HG03575 (cell line): ENCODE data around the gene DCAF6.
"Not testable (repeated sequence)": the region's sequence is repeated elsewhere in the genome, so short reads cannot be mapped to it uniquely, and the experiment has no call there.

ENCODE experiments used
- ATAC-seq: cut with Tn5 transposase; IDR thresholded peaks from one replicate; pipeline ENCODE4 v1.9.1; 2021; ENCODE audit not compliant: unreplicated experiment, insufficient number of reproducible peaks, low FRiP score; ENCODE audit errors: extremely low read depth

The DCAF6 gene

DNA sequence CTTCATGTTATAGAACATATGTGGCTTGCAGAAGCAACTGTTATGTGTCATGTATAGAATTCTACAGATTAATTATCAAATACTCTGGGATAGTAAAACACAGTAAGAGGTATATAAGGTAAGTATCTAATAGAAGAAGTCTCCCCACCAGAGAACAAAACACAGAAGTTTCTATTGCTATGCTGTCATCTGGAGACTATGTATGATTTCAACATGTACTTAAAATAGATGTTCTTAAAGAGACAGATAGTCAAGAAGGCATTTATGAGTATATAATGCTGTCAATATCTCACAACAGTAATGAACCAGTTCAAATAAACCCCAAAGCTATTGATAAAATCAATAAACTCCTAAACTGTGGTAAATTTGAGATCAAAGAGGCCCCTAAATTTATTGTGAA, 14.5 kb upstream of the DCAF6 start:
- ATAC-seq: no peak

DNA sequence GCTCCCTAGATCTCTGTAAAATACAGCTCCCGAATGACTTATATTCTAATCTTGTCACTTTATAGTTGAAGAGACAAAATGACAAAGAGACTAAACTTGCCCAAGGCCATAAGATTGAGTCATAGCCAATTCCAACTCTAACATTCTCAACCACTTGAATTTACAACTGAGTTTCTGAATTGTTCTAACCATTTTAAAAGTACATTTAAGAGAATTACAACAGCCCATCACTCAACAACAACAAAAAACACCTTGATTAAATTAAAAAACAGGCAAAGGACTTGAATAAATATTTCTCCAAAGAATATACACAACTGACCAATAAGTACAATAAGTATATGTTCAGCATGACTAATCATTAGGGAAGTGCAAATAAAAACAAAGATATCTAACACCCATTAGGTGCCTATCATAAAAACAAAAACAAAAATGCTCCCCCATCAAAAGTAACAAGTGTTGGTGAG, 13.8 kb upstream of the DCAF6 start:
- no peak for ATAC-seq

DNA sequence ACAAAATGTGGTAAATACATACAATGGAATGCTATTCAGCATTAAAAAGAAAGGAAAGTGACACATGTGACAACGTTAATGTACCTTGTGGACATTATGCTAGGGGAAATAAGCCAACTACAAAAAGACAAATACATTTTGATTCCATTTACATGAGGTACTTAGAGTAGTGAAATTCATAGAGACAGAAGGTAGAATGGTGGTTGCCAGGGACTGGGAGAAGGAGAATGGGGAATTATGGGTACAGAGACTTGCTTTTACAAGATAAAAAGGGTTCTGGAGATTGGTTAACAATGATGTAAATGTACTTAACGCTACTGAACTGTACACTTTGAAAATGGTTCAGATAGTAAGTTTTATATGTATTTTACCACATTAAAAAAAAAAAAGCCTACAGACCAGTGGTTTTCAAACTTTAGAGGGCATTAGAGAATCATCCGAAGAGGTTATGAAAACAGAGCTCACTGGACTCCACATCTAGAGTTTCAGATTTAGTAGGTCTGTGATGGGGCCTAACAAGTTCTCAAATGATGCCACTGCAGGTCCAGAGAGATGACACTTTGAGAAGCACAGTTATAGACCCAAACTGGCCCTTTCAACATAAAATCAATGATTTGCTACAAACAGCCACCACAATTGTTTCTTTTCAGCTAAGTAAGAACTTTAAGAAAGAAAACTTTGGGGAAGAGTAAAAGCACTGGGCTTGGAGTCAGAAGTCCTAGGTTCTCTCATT, 13.0 kb upstream of the DCAF6 start:
- ATAC-seq: no peak

DNA sequence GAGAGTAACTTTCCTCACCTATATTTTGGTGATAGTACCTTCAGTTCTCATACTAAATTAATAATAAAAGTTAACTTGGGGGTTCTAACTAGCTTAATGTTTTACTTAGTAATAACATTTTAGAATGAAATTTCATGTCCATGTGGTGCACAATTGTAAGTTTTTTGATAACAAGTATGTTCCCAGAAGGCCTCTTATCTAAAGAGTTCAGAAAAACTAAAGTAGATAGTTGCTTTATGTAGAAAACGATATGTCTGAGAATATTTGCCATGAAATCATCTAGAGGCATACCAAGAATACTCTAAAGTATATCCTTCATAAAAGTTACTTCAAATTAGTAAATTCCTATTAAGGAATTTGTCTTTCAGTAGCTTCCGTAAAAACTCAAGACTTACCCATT, 12.4 kb upstream of the DCAF6 start:
- ATAC-seq: no peak

- no peak for ATAC-seq
Measured at GRCh38 chr1:167924543-167925231, 11.8 kb upstream of the DCAF6 start.

DNA sequence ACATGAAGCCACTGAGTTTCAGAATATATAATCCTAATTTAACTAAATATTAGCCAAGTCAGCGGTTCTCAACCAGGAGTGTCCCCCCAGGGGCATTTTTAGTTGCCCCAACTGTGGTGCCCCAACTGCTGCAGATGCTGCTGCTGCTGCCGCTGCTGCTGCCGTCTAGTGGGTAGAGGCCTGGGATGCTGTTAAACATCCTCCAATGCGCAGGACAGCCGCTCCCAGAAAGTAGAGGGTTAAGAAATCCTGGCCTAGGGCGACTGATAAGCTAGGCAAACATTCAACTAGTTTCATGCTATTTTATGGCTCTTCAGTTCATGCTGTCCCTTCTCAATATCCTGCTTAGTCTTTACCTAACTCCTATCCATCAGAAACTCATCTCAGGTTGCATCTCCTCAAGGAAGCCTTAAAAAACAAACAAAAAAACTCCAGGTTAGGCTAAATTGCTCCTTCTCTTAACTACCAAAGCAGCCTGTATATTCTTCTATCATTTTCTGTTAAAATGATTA, 9.9 kb upstream of the DCAF6 start:
- ATAC-seq: no peak

DNA sequence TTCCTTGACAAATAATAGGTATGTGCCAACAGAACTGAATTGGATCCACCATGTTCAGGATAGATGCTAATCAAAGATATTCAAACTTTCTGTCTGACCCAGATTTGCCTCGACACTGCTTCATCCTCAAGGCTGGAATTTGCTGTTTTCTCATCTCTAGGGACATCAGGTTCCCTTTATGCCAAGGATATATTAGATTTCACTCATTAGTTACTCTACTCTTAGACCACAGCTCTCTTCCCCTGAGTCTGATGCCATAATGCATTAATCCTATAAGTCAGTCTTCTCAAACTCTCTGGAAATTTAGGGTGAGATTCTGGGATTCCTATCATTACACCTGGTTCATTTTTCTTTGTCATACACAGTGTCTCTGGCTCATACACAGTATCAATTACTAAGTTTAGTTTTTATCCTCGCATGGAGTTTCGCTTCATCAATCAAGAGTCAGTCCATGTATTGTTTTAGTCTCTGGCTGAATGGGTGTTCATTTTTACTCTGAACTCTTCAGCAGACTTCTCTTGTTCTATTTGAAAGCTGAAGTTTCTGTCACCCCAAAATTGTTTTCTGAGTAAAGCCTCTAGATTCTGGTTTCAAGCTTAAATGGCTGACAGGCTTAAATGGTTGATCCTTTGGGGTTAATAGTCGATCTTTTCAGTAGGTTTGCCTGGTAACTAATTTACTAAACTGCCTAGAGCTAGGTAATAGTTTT, 9.3 kb upstream of the DCAF6 start:
- no peak for ATAC-seq

DNA sequence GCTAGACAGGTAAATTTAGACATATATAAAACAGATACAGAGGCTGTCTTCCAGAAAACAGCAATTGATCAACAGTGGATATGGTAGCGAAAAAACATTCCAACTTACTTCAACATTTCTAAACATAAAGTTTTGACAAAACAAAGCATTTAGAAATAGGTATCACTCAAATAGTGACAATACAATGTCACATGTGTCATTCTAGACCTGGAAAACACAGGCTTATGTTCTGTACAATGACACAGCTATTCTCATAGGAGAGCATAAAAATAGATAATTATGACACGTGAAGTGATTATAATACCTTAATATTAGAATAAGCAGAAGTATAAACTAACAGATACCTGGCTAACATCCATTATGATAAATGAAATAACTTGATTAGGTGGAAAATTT, 8.0 kb upstream of the DCAF6 start:
- no peak for ATAC-seq

DNA sequence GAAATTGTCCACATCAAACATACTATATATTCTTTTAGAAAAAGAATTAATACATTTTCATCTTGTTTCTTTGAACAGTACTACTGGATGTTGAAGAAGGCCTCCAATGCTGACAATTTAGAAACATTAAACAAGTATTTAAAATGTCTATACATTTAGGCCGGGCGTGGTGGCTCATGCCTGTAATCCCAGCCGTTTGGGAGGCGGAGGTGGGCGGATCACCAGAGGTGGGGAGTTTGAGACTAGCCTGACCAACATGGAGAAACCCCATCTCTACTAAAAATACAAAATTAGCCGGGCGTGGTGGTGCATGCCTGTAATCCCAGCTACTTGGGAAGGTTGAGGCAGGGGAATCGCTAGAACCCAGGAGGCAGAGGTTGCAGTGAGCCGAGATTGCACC, 7.6 kb upstream of the DCAF6 start:
- ATAC-seq: not testable (repeated sequence)

GRCh38 chr1:167929725-167930124, 6.8 kb upstream of the DCAF6 start:
- ATAC-seq: no peak

DNA sequence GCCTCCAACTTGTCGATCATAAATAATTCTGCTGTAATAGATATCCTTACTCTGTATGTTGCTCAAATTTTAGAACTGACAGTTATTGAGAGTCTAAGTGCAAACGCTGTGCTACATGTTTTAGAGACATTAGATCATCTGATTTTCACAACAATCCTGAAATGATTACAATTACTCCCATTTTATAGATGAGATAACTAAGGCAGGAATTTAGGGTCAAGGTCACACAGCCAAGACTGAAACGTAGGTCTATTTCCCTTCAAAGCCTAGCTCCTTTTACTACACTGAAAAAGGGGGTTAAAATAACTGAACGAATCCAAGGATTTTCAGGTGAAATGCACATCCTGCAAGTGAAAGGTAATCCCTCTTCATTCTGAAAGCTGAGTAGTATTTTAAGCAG, 2.7 kb upstream of the DCAF6 start:
- no peak for ATAC-seq

- no peak for ATAC-seq
Measured at GRCh38 chr1:167934426-167935215, 1.9 kb upstream of the DCAF6 start.

DNA sequence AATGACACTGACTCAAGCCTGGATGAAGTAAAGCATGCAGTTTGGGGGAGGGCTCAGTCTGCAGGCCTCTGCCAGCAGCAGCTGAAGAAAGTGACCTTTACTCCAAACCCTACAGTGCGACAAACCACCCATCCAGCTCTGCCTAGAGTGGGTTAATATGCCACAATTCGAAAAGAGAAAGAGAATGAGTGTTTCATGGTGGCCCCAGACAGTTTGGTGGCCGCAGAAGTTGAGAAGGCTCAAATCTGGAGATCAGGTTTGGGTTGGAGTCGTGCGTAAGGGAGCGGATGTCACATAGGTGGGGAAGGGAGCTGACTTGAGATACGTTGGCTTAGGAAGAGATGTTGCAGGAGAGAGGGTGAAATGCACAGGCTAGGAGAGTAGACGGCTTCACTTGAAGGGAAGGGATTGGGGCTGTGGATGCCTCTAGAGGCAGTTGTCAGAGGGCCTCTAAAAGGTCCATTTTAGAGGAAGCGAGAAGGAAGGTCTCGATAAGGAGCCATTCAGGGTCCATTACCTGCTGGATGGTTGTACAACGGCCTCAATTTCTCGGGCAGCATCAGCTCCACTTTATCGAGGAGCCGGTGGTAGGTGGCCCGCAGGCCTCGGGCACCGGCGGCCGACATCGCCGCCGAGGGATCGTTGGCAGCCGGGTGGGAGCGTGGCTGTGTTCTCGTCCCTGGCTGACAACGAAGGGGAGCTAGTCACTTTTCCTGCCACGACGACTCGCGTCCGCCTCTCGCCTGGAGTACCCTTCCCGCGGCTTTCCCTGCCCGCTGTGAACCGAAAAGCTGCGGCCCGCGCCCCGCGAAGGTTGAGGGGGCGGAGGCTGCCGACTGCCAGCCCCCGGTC, 1.0 kb upstream of the DCAF6 start:
- ATAC-seq: peak; percentile 0

- ATAC-seq: no peak
Measured at GRCh38 chr1:167936930-167937708, 636 bp downstream of the DCAF6 start, which contains the start of gene MPC2. MPC2 (minus strand) TSS chr1:167937072; CDS start chr1:167935841, 1,231 bp downstream.

GRCh38 chr1:167937709-167938010, 1.2 kb downstream of the DCAF6 start:
- no peak for ATAC-seq

- ATAC-seq: no peak
Measured at GRCh38 chr1:167938080-167938636, 1.7 kb downstream of the DCAF6 start.

DNA sequence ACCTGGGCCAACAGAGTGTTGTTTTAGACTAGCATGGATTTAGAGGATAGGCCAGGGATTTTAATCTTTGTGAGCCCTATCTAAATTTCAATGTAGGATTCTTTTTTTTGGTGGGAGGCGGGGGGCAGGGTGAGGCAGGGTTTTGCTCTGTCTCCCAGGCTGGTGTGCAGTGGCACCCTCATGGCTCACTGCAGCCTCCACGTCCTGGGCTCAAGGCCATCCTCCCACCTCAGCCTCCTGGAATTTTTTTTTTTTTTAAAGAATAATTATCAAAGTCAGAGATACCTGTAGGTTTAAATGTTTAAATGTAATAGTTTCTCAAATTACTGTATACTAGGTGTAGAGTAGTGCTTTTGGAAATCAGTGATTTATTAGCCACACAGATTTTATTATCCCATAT, 3.8 kb downstream of the DCAF6 start:
- ATAC-seq: no peak
